ENCODE measurements around the gene TNP2.
A peak's percentile ranks its signal among the peaks of the same experiment; 100 is the strongest.

TNP2 gene

DNA sequence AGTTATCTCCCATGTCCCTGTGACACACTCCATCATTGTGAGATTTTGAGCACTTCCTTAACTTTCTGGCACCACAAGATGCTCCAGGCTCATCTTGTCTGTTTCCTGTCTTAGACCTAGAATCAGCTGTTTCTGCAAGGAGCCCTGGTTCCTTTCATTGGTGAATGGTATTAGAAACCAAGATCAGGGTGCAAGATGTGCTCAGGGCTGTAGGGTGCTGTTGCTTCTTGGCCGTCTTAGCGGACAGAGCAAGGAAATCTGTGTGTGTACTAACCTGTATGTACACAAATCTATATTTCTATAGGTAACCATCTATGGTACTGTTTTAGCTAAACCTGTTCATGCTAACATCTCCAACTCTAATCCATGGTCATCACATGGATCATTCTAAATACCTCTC is 20.1 kb upstream of the TNP2 start:
- no peaks in the 10 kb centered on the region for H4K20me1 ChIP-seq

DNA sequence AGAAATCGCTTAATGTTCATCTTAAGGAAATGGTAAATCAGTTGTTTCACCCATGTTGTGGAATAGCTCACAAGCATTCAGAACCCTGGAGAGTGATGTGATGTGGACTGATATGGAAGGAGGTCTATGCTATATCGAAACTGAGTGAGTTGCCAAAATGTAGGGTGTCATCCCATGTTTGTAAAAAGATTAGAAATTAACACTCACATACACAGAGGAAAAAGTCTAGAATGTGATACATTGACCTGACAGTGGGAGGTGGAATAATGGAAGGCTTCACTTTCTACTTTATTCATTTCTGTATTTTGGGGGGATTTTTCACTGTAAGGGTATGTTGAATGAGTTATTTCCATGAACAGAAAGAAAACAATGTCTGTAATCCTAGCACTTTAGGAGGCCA is 16.7 kb upstream of the TNP2 start:
- no peak for TF ChIP-seq Cebpa-rat (IDR thresholded peaks at IDR 0.05)
- Histone ChIP-seq H3K27me3 (no peaks in the 10 kb centered on the region), H3K4me3 (no peak overlapping the region), H3K9me3 (replicated peaks in 1 of 11) (no peaks in the 10 kb centered on the region; a peak in 1 of 22 replicates), H3K4me2 (no peak overlapping the region), H3K27ac (no peak overlapping the region), H3K36me3 (no peaks in the 10 kb centered on the region), H3K9ac (no peak overlapping the region), H4K20me1 (no peaks in the 10 kb centered on the region), H3K4me1 (no peaks in the 10 kb centered on the region; a peak in 2 of 20 replicates)

More for the DNA sequence above, 20.1 kb upstream of the TNP2 start:
- TF ChIP-seq Cebpa-rat (IDR thresholded peaks at IDR 0.05), result no peak
- Histone ChIP-seq H3K27me3 (no peaks in the 10 kb centered on the region), H3K36me3 (no peaks in the 10 kb centered on the region), H3K9me3 (replicated peaks in 1 of 11) (no peaks in the 10 kb centered on the region; a peak in 1 of 22 replicates), H3K27ac (no peak overlapping the region), H3K4me3 (no peak overlapping the region), H3K4me1 (peaks cover 0 to 17% (median 7%) of the 10 kb centered on the region in 10 experiments; a peak in 14 of 20 replicates), H3K9ac (no peak overlapping the region), H3K4me2 (no peak overlapping the region)

DNA sequence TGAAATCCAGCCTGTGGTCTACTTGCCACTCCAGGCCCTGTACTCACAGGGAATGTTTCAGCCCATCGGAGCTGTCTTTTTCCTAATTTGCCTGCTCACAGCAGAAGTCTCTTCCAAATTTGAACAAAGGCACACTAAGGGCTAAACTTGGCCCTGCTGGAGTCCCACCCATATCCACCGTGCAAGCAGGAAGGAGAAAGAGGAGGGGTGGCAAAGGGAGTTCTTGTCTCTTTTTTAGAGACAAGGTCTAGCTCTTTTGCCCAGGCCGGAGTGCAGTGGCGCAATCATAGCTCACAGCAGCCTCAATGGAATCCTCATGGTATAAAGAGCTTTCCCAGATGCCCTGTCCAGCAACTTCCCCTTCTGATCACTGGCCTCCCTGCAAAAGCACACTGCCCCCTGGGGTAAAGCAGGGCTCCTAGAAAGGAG is 14.7 kb upstream of the TNP2 start:
- Histone ChIP-seq H3K4me1 (peaks cover 6 to 8% (median 7%) of the 10 kb centered on the region in 10 experiments; a peak in 11 of 20 replicates), H3K4me3 (no peak overlapping the region), H3K27ac (no peak overlapping the region), H4K20me1 (no peaks in the 10 kb centered on the region), H3K9me3 (replicated peaks in 1 of 11) (no peaks in the 10 kb centered on the region; a peak in 1 of 22 replicates), H3K36me3 (no peaks in the 10 kb centered on the region), H3K4me2 (no peak overlapping the region), H3K27me3 (no peaks in the 10 kb centered on the region), H3K9ac (no peak overlapping the region)
- no peak for TF ChIP-seq Cebpa-rat (IDR thresholded peaks at IDR 0.05)

DNA sequence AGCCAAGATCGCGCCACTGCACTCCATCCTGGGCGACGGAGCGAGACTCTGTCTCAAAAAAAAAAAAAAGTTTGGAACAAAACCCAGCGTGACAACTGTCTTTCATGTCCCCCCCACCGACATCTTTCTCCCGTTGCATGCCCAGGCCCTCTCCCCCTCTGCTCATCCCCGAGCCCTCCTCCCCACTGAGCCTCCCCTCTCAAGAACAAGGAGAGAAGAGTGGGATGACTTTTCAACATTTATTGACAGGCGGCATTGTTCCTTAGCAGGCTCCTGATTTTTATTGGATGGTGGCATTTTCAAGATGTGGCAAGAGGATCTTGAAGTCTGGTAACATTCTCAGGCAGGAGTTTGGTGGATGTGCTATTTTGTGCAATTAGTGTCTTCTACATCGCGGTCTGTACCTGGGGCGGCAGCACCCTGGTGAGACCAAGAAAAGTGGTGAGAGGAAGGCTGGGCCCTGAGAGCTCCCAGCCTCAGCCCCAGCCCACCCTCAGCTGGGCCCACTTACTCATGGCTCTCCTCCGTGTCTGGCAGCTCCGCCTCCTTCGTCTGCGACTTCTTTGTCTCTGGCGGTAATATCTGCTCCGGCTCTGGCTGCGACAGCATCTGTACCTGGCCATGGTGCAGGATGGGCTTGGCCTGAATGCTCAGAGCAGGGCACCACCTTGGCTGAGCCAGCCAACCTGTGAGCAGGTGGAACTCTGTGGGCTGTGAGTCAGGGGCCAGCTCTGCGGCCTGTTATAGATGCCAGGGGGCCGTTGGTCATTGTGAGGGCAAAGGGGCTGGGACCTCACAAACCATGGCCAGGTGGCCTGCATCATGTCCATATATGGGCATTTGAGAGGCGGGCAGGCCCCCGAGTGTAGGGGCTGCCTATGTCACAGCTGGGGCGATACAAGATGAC is 11.7 kb upstream of the TNP2 start, which contains the start of gene PRM1:
Gene PRM1, minus strand, starts transcription at position 715 of the 907 bp plus-strand sequence. Its CDS starts 92 bp downstream, at position 623.
- Histone ChIP-seq H3K36me3 (no peaks in the 10 kb centered on the region), H3K9me3 (replicated peaks in 1 of 11) (no peaks in the 10 kb centered on the region), H4K20me1 (no peaks in the 10 kb centered on the region), H3K4me3 (no peak within 1 kb of the TSS), H3K4me1 (peaks cover 6 to 9% (median 8%) of the 10 kb centered on the region in 10 experiments; a peak in 11 of 20 replicates), H3K27ac (no peak within 1 kb of the TSS), H3K27me3 (no peaks in the 10 kb centered on the region), H3K9ac (no peak within 1 kb of the TSS), H3K4me2 (no peak within 1 kb of the TSS)
- no peak for TF ChIP-seq Cebpa-rat (IDR thresholded peaks at IDR 0.05)

DNA sequence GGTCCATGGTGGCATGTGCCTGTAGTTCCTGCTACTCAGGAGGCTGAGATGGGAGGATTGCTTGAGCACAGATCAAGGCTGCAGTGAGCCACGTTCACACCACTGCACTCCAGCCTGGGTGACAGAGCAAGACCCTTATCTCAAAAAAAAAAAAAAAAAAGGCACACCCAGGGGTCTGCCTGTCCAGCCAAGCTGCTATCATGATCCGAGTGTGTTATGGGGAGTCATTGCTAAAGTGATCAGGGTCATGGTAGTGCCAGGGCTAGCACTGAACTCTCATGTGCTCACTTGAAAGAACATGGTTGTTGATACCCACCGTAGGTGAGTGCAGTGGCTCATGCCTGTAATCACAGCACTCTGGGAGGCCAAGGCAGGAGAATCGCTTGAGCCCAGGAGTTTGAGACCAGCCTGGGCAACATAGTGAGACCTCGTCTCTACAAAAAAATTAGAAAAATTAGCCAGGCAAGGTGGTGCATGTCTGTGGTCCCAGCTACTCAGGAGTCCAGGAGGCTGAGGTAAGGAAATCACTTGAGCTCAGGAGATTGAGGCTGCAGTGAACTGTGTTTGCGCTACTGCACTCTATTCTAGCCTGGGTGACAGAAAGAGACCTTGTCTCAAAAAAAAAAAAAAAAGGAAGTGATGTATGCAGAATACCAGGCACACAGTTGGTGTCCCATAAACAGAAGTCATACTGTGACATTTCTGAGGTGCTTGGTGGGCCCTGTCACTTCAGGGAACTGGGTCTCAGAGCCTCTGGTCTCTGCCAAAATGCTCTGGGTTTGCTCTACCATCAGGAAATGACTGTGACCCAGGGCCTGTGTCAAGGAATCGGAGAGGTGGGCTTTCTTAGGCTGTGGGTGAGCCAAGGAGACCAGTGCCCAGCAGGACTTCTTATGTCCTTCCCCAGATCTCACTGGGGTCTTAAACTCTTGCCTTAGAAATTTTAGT is 9.8 kb upstream of the TNP2 start:
- Histone ChIP-seq H3K4me3 (no peak overlapping the region), H3K4me2 (peak overlapping the region in 5 of 11 experiments; percentile 5 to 51 (median 11); a peak in 3 of 22 replicates), H3K9ac (no peak overlapping the region), H3K36me3 (no peaks in the 10 kb centered on the region), H4K20me1 (no peaks in the 10 kb centered on the region), H3K27me3 (no peaks in the 10 kb centered on the region), H3K27ac (no peak overlapping the region), H3K4me1 (peaks cover 6 to 9% (median 8%) of the 10 kb centered on the region in 10 experiments; a peak in 11 of 20 replicates), H3K9me3 (replicated peaks in 1 of 11) (no peaks in the 10 kb centered on the region)
- no peak for TF ChIP-seq Cebpa-rat (IDR thresholded peaks at IDR 0.05)

DNA sequence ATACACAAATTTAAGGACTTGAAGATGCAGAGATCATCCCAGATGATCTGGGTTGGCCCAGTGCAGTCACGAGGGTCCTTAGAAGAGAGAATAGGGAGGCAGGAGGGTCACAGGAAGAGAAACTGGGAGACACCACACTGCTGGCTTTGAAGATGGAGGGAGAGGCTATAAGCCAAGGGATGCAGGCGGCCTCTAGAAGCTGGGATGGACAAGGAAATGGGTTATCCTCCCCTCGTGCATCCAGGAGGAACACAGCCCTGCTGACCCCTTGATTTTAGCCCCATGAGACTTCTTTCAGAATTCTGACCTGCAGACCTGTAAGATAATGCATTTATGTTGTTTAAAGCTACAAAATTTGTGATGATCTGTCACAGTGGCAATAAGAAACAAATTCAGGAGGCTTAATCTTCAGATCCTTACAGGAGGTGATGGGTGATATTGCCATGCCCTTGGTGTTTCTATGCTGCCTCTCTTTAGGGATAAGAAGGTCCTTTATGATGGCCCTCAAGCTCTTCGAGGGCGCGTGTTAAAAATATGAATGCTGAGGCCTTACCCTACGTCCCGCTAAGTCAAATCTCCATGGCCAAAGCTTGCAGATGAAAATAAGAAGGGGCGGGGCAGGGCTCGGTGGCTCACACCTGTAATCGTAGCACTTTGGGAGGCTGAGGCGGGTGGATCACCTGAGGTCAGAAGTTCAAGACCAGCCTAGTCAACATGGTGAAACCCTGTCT is 8.6 kb upstream of the TNP2 start:
- H3K9me3 ChIP-seq (replicated peaks in 1 of 11), result no peaks in the 10 kb centered on the region
- H3K27ac ChIP-seq, result no peak overlapping the region
- no peaks in the 10 kb centered on the region for H4K20me1 ChIP-seq
- H3K4me2 ChIP-seq, result no peak overlapping the region
- no peak overlapping the region for H3K9ac ChIP-seq
- no peaks in the 10 kb centered on the region for H3K36me3 ChIP-seq
- no peak for TF ChIP-seq Cebpa-rat (IDR thresholded peaks at IDR 0.05)
- peaks cover 6 to 9% (median 8%) of the 10 kb centered on the region in 10 experiments; a peak in 11 of 20 replicates for H3K4me1 ChIP-seq
- no peaks in the 10 kb centered on the region for H3K27me3 ChIP-seq
- no peak overlapping the region for H3K4me3 ChIP-seq

DNA sequence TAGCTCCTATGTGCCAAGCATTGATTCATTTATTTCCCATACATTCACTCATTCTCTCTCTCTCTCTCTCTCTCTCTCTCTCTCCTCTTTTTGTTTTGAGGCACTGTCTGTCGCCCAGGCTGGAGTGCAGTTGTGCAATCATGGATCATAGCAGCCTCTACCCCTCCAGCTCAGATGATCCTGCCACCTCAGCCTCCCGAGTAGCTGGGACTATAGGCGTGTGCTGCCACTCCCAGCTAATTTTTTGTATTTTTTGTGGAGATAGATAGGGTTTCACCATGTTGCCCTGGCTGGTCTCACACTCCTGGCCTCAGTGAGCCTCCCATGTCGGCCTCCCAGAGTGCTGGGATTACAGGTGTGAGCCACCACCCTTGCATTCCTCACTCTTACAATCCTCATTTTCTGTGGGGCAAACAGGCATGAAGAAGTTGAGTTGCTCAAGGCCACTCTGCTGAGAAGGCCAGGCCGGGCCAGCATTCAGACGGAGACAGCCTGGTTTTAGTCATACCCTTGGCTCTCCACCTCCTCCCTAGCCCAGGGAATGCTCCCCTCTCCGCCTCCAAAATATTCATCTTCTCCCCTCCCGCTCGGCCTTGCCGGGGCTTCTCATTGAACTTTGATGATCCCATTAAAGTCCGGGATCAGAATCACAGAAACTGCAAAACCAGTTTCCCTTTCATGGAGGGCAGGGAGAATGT is 7.9 kb upstream of the TNP2 start:
- Histone ChIP-seq H3K4me1 (peaks cover 6 to 9% (median 8%) of the 10 kb centered on the region in 10 experiments; a peak in 11 of 20 replicates), H3K9ac (no peak overlapping the region), H3K27ac (no peak overlapping the region), H4K20me1 (no peaks in the 10 kb centered on the region), H3K4me3 (no peak overlapping the region), H3K9me3 (replicated peaks in 1 of 11) (no peaks in the 10 kb centered on the region), H3K4me2 (no peak overlapping the region), H3K27me3 (no peaks in the 10 kb centered on the region), H3K36me3 (no peaks in the 10 kb centered on the region)
- TF ChIP-seq Cebpa-rat (IDR thresholded peaks at IDR 0.05), result no peak

All from BLaER1 treated with 17β-estradiol and CSF1 and Interleukin-3, amounts not matched to agents 10 nM and 100 nM (cell line).